Head of caudate nucleus (tissue), 42 donors: ENCODE measurements around the gene PROSER2.

ENCODE experiments used
- DNase-seq, 42 donors: peaks; one replicate each; pipeline versions ENCODE4 v3.0.0 to v3.0.0-alpha.2; 2020 to 2021; ENCODE audit warnings: mixed read lengths in 7 of 42
- intact Hi-C: fragments of 100-400 bp; cut with DNase I; formaldehyde crosslinking; loops from one replicate; pipeline ENCODE4 v1.15.0; 2022

Gene PROSER2

GRCh38 chr10:11919271-11919670, 96.1 kb downstream of the PROSER2 start:
- intact Hi-C loops, result no loop called here
- peak in 1 of 42 donors; percentile 2 for DNase-seq
